ENCODE results near the gene TRAK1. TPM values are rescaled to one million over a fixed set of nuclear protein-coding genes. Genes with fewer than 3 reads are reported as not detected.

The TRAK1 gene
- total RNA-seq, 1 donor from 2014 or later, result 36.1 TPM

- no peaks in the 10 kb centered on the region for H3K27me3 ChIP-seq (ENCODE audit: control insufficient read depth, insufficient read depth, low read length)
- FAIRE-seq (no peak), DNase-seq (ENCODE audit: low read depth) (no peak)
- H3K36me3 ChIP-seq (ENCODE audit: control insufficient read depth, insufficient read depth, low read length), result no peaks in the 10 kb centered on the region
- TF ChIP-seq CTCF (IDR thresholded peaks at IDR 0.05; ENCODE audit: insufficient read depth, low read length, severe bottlenecking), result no peak
- H3K4me3 ChIP-seq (ENCODE audit: low read depth, low read length), result no peak overlapping the region
Observed at GRCh38 chr3:42235532-42235931, 144.4 kb downstream of the TRAK1 start.

- Histone ChIP-seq H3K4me3 (ENCODE audit: low read depth, low read length) (no peak overlapping the region), H3K27me3 (ENCODE audit: control insufficient read depth, insufficient read depth, low read length) (no peaks in the 10 kb centered on the region), H3K36me3 (ENCODE audit: control insufficient read depth, insufficient read depth, low read length) (no peaks in the 10 kb centered on the region)
- no peak for TF ChIP-seq CTCF (IDR thresholded peaks at IDR 0.05; ENCODE audit: insufficient read depth, low read length, severe bottlenecking)
- DNase-seq (ENCODE audit: low read depth) (no peak), FAIRE-seq (no peak)
Observed at GRCh38 chr3:42236611-42237010, 145.5 kb downstream of the TRAK1 start.

- FAIRE-seq (no peak), DNase-seq (ENCODE audit: low read depth) (peak; percentile 68)
- H3K36me3 ChIP-seq (ENCODE audit: control insufficient read depth, insufficient read depth, low read length), result no peaks in the 10 kb centered on the region
- TF ChIP-seq CTCF (IDR thresholded peaks at IDR 0.05; ENCODE audit: insufficient read depth, low read length, severe bottlenecking), result no peak
- peaks cover 4% of the 10 kb centered on the region for H3K27me3 ChIP-seq (ENCODE audit: control insufficient read depth, insufficient read depth, low read length)
- H3K4me3 ChIP-seq (ENCODE audit: low read depth, low read length), result no peak overlapping the region
Observed at GRCh38 chr3:42246091-42246490, 154.9 kb downstream of the TRAK1 start.

DNA sequence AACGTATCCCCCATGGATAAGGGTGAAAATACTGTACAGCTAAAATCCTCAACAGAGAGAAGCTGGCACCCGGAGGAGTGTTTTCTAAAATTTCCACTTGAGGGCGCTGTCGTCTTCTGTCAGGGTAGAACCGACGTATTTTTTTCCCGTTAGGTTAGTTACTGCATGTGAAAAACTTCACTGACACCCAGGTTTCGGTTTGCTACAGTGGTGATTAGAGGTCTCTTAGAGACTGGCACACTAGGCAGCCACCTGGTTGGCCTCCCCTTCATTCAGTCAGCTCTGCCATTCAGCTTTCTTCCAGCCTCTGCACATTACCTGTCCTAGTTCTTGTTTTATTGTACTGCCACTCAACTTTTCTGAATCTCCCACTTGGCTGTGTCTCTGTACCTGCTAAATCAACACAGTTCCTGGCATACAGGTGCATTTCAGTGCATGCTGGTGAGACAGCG, 156.4 kb downstream of the TRAK1 start:
- Histone ChIP-seq H3K27me3 (ENCODE audit: control insufficient read depth, insufficient read depth, low read length) (peaks cover 4% of the 10 kb centered on the region), H3K36me3 (ENCODE audit: control insufficient read depth, insufficient read depth, low read length) (no peaks in the 10 kb centered on the region), H3K4me3 (ENCODE audit: low read depth, low read length) (no peak overlapping the region)
- DNase-seq (ENCODE audit: low read depth), result peak; percentile 56
- no peak for FAIRE-seq
- peak; percentile 75 for TF ChIP-seq CTCF (IDR thresholded peaks at IDR 0.05; ENCODE audit: insufficient read depth, low read length, severe bottlenecking)

GRCh38 chr3:42250761-42251160, 159.6 kb downstream of the TRAK1 start:
- TF ChIP-seq CTCF (IDR thresholded peaks at IDR 0.05; ENCODE audit: insufficient read depth, low read length, severe bottlenecking), result no peak
- DNase-seq (ENCODE audit: low read depth) (no peak), FAIRE-seq (no peak)
- H3K4me3 ChIP-seq (ENCODE audit: low read depth, low read length), result no peak overlapping the region
- H3K27me3 ChIP-seq (ENCODE audit: control insufficient read depth, insufficient read depth, low read length), result peaks cover 3% of the 10 kb centered on the region
- no peaks in the 10 kb centered on the region for H3K36me3 ChIP-seq (ENCODE audit: control insufficient read depth, insufficient read depth, low read length)

- TF ChIP-seq CTCF (IDR thresholded peaks at IDR 0.05; ENCODE audit: insufficient read depth, low read length, severe bottlenecking), result no peak
- Histone ChIP-seq H3K4me3 (ENCODE audit: low read depth, low read length) (no peak overlapping the region), H3K36me3 (ENCODE audit: control insufficient read depth, insufficient read depth, low read length) (no peaks in the 10 kb centered on the region), H3K27me3 (ENCODE audit: control insufficient read depth, insufficient read depth, low read length) (no peaks in the 10 kb centered on the region)
- FAIRE-seq, result no peak
- no peak for DNase-seq (ENCODE audit: low read depth)
Observed at GRCh38 chr3:42254566-42254965, 163.4 kb downstream of the TRAK1 start.

All from bronchial epithelial cell (primary cell).